Measurements from ENCODE around the gene PDE9A.

DNA sequence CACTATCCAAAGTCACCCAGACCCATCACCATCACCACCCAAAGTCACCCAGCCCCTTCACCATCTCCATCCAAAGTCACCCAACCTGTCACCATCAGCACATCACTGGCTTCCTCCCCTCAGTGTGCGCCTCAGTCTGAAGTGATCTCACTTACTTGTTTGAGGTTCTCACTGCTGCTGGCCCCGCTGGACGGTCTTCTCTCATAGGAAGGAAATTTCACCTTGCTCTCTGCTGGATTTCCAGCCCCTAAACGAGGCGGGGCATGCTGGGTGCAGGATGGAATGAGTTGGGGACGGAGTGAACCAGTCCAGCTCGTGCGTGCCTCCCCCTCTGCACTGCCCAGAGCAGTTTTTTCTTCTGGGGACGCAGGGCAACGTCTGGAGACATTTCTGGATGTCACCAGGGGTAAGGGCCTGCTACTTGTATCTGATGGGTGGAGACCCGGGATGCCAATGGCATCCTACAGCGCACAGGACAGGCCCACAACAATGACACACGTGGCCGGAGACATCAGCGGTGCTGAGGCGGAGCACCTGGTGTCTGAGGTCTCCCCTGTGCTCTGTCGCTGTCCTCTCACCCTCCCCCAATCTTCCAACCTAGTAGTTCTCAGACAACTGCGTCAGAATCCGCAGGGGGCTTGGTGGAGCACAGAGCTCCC lies 38.6 kb downstream of the PDE9A start:
- TF ChIP-seq, protein P1, sequence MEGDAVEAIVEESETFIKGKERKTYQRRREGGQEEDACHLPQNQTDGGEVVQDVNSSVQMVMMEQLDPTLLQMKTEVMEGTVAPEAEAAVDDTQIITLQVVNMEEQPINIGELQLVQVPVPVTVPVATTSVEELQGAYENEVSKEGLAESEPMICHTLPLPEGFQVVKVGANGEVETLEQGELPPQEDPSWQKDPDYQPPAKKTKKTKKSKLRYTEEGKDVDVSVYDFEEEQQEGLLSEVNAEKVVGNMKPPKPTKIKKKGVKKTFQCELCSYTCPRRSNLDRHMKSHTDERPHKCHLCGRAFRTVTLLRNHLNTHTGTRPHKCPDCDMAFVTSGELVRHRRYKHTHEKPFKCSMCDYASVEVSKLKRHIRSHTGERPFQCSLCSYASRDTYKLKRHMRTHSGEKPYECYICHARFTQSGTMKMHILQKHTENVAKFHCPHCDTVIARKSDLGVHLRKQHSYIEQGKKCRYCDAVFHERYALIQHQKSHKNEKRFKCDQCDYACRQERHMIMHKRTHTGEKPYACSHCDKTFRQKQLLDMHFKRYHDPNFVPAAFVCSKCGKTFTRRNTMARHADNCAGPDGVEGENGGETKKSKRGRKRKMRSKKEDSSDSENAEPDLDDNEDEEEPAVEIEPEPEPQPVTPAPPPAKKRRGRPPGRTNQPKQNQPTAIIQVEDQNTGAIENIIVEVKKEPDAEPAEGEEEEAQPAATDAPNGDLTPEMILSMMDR (IDR thresholded peaks at IDR 0.05): no peak
- TF ChIP-seq POLR2AphosphoS5 (IDR thresholded peaks at IDR 0.05) (no peak), POLR2A (IDR thresholded peaks at IDR 0.05) (no peak)

Measured in breast epithelium (tissue), 3 donors.